Kasumi-1 (cell line): Measurements from ENCODE around the gene SLC5A10.
"Not testable (repeated sequence)": the region's sequence is repeated elsewhere in the genome, so short reads cannot be mapped to it uniquely, and the experiment has no call there.

Experiments used
- DNase-seq, 2 experiments: peaks; one replicate each; lab custom pipeline; 2025; lab: John Stamatoyannopoulos, UW

Gene SLC5A10

DNA sequence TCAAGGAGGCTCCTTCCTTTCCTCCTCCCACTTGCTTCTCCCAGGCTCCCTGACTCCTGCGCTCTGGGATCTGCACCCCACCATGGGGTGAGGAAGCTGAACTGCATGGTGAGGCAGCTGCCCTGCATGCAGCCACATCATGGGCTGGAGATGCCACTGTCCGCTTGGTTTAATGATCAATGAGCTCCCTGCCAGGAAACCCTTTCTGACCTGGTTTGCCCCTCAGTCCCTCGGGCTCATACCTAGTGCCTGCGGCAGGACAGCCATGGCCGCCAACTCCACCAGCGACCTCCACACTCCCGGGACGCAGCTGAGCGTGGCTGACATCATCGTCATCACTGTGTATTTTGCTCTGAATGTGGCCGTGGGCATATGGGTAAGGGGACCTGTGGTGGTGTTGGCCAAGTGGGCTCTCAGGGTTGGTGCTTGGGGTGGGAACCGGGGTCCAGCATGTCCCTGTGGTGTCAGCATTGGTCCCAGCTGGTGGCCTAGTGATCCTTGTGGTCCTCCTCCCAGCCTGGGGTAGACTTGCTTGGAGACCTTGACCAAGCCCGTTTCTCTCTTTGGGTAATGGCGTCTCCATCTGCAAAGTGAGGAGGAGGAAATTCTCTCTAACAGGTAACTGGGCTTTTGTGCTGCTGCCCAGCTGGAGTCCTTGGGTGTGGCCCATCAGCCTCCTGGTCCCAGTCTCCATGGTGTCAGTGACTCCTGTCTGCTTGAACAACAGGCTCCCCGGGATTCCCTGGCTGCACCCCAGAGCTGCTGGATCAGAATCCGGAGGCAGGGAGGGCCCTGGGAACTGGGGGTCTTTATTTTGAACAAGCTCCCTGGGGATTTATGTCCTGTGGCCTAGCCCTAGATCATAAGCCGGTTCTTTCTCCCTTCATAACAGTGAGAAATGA is at the start of gene SLC5A10:
Gene SLC5A10 (plus strand): TSS at position 225 of the 902 bp plus-strand sequence. CDS start 41 bp downstream, at position 266.
- DNase-seq = no peak

- DNase-seq = no peak
These were observed 47.5 kb upstream of the SLC5A10 start for GRCh38 chr17:18904482-18904881.

- no peak for DNase-seq
These were observed 46.7 kb upstream of the SLC5A10 start for GRCh38 chr17:18905226-18905625.

DNA sequence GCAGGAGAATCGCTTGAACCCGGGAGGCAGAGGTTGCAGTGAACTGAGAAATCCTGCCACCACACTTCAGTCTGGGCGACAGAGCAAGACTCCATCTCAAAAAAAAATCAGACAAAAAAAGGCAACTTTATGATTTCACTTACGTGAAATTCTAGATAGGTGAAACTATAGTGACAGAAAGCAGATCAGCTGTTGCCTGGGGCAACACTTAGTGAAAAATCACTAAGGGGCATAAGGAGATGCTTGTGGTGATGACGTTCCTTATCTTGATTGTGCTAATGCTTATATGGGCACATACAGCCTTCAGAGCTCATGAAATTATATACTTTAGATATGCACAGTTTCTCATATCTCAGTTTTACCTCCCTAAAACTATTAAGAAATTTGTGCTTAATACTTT is 41.6 kb upstream of the SLC5A10 start:
- DNase-seq = no peak

GRCh38 chr17:18910881-18911280 is 41.1 kb upstream of the SLC5A10 start:
- DNase-seq = no peak

GRCh38 chr17:18916816-18917500 is 35.0 kb upstream of the SLC5A10 start:
- DNase-seq = no peak

DNA sequence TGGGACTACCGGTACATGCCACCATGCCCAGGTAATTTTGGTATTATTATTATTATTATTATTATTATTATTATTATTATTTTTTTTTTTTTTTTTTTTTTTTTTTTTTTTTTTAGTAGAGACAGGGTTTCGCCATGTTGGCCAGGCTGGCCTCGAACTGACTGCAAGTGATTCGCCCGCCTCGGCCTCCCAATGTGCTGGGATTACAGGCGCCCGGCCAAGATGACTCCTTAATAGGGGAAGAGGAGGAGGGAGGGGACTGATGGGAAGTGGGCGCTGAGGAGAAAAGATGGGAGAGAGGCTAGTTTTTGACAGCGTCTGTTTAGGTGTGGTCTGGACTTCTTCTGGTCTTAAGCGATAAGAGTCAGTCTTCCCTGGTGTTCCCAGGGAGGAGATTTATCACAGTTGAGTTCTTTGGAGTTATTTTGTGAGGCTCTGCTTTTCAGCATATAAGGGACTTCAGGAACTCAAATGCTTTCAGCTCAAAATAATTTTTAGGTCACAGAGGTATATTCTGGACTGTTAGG is 34.4 kb upstream of the SLC5A10 start:
- DNase-seq = no peak

DNA sequence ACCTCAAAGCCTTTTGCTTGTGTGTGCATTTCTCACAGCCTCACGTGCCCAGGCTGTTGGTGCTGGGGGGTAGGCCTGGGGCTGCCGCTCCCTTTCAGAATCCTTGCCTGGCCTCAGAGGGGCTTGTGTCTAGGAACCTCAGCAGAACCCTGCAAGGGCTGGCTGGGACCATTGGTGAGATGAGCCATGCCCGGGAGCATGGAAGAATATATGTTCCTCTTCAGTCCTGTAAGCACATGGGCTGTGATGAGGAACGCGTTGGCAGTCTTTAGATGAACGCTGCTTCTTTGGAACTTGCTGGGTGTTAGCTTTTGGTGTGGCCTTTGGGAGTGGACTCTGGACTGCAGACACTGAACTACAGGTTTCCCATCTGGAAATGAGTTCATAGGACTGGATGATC is 32.0 kb upstream of the SLC5A10 start:
- no peak for DNase-seq

DNA sequence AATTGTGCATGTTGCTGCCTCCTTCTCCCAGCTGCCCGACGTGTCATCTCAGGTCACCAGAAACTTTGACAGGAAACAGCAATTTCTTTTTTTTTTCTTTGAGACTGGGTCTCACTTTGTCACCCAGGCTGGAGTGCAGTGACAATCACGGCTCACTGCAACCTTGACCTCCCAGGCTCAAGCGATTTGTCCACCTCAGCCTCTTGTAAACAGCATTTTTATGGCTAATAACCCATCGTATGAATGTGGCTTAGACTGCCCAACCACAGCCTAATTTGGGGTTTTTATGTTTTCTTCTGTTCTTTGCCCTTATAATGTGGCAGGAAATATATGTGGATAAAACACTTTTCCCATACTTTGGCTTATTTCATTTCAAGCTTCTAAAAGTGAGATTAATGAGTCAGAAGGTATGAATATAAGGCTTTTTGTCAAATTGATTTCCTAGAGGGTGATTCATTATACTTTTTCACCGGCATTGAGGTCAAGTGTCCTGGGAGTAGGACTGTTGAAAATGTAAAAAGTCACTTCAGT is 31.0 kb upstream of the SLC5A10 start:
- no peak for DNase-seq

DNA sequence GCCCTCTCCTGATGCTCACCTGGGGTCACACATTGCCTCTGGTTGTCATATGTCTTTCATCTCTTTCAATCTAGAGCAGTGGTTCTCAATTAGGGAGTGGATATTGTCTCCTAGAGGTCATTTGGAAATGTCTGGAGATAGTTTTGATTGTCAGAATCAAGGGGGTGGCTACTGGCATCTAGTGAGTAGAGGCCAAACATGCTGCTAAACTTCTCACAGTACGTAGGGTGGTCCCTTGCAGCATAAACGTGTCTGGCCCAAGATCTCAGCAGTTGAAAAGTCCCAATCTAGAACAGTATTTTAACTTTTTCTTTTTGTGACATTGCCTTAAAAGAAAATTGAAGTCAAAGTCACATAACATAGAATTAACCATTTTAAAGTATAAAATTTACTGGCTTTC is 30.5 kb upstream of the SLC5A10 start:
- DNase-seq = no peak

DNA sequence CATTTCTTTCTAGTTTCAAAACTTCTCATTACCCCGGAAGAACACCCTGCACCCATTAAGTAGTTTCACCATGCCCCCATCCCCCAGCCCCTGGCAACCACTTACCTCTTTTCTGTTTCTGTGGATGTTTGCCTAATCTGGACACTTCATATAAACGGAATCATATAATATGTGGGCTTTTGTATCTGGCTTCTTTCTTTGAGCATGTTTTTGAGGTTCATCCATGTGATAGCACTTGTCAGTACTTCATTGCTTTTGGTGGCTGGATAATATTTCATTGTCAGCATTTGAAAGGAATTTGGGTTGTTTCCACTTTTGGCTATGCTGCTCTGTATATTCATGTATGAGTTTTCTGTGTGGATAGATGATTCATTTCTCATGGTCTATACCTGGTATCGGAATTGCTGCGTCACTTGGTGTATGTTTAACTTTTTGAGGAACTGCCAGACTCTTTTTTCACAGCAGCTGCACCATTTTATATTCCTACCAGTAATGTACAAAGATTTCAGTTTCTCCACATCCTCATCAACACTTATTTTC is 30.0 kb upstream of the SLC5A10 start:
- DNase-seq = no peak

GRCh38 chr17:18922596-18922995 is 29.4 kb upstream of the SLC5A10 start:
- not testable (repeated sequence) for DNase-seq

- no peak for DNase-seq
These were observed 26.8 kb upstream of the SLC5A10 start for GRCh38 chr17:18925187-18925586.

DNA sequence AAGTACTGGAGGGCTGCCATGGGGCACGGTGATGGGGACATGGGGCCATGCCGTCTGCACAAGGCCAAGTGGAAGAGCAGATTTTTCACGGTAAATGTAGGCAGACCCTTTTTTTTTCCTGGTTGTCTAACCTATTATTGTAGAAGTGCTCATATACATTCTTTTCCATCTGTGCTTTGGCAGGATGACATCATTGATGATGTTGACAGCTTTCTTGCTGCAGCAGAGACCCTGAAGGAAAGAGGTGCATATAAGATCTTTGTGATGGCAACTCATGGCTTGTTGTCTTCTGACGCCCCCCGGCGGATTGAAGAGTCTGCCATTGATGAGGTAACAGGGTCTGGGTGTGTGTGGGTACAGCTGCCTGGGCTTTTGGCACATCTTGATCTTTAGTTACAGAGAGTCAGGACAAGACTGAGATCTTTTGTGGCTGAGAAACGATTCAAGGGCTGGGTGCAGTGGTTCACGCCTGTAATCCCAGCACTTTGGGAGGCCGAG is 23.3 kb upstream of the SLC5A10 start:
- no peak for DNase-seq

DNA sequence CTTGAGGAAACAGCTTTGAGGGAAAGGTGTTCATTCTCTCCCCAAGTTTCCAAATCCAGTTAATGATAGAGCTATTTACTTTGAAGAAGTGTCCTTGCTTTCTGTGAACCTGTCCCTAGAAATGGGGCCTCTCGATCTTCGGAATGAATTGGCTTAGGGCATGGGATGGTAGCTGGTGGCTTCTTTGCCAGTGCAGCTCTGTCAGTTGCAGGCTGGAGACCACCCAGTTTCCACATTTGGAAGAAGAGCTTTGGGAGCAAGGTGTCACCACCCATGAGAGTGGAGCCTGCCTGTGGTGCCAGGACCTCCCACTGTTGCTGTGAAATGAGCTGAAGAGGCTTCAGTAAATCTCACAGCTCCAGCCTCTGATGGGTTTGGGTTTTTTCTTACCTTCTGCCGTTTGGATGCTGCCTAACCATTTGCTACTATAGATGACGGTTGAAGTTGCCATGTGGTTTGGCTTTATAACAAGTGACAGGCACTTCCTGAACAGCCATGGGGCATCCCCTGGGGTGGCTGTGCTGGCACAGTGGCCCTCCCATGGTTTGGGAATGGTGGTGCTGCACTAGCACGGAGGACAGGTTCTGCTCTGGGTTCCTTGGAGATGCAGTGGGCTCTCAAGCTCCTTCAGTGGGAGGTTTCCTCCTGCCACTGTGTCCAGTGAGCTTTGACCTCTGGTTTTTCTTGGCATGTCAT is 19.5 kb upstream of the SLC5A10 start:
- DNase-seq = no peak

DNA sequence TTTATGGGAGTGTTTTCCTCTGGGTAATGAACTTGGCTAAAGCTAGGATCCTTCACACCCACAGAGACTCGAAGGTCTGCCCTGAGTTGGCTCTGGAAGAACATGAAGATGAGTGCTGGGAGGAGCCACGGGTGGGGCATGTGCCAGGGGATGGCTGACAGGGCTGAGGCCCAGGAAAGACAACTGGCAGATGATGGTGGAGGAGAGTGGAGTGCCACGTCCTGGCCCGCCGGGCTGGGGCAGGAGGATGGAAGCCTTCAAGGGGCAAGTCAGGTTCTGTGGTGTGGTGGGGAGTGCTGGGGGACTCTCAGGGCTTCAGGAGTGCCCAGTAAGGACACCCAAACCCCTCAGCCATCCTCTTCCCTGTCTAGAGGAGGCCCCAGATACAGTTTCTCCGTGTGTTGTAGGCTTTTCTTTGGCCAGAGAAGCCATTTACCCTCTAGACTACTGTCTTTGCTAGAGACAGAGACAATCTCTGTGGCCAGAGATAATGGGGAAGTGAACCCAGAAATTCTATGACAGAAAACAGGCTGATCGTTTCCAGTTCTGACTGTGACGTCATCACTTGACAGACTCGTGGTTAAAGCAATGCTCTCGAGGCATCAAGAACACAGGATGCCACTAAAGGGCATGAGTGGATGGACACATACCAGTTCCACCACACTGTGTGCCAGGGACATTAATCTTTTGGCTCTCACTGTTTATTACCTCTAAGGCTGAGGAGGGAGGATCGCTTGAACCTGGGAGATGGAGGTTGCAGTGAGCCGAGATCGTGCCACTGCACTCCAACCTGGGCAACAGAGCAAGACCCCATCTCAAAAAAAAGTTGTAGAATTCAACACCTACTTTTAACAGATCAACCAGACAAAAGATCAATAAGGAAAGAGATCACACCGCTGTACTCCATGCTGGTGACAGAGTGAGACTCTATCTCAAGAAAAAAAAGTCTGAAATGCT is 18.6 kb upstream of the SLC5A10 start:
- no peak for DNase-seq

- DNase-seq = no peak
These were observed 13.8 kb upstream of the SLC5A10 start for GRCh38 chr17:18937981-18938691.

DNA sequence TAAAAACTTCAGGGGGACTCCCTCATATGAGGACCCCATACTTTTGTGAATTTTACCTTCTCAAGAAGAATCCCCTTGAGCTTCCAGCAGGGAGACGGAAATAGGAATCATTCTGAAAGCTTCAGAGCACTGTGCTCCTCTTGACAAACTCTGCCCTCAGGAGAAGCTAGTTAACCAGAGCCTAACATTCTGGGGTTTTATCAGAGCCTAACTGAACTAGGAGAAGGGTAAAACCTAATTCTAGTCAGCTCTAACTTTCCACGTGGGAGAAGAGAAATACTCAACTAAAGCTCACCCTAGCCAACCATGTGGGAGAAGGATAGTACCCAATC is 13.3 kb upstream of the SLC5A10 start:
- no peak for DNase-seq

GRCh38 chr17:18944646-18945045 is 7.3 kb upstream of the SLC5A10 start:
- DNase-seq = no peak

DNA sequence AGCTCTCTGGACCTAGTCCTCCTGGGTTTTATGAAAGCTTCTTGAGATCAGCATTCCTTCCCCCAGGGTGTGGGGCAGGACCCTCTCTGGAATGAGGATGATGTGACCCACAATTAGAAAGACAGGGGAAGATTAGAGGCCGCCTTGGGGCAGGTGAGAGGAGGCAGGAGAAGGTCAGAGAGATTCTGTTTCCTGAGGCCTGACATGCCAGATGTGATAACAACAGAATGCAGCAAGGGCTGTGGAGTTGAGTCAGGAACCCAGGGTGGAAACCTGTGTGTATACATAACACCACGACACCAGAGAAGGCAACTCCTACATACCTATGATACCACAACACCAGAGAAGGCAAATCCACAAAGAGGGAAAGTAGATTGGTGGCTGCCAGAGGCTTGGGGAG is 5.4 kb upstream of the SLC5A10 start:
- DNase-seq = peak; percentile 81 to 90
